ENCODE measurements around the gene CD74. TPM values are rescaled to one million over a fixed set of nuclear protein-coding genes. Genes with fewer than 3 reads are reported as not detected.
"Not testable (repeated sequence)": the region's sequence is repeated elsewhere in the genome, so short reads cannot be mapped to it uniquely, and the experiment has no call there.

The CD74 gene
- polyA plus RNA-seq, 2 donors, result 111 to 256 TPM

DNA sequence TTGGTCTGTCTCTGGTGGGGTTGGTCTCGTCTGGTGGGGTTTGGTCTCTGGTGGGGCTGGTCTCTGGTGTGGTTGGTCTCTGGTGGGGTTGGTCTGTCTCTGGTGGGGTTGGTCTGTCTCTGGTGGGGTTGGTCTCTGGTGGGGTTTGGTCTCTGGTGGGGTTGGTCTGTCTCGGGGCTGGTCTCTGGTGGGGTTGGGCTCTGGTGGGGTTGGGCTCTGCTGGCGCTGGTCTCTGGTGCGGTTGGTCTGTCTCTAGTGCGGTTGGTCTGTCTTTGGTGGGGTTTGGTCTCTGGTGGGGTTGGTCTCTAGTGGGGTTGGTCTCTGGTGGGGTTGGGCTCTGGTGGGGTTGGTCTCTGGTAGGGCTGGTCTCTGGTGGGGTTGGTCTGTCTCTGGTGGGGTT is 16.3 kb upstream of the CD74 start:
- no peaks in the 10 kb centered on the region for H3K27me3 ChIP-seq (ENCODE audit: control insufficient read depth in 1 of 2, insufficient read depth in 2 of 2, low read length in 2 of 2)
- WGBS, 2 donors, result 91 to 94% methylated on average over 5 of the region's 5 CpGs
- no peak overlapping the region for H3K27ac ChIP-seq (ENCODE audit: low read depth in 2 of 2, low read length in 1 of 2)
- no peaks in the 10 kb centered on the region for H3K36me3 ChIP-seq (ENCODE audit: control insufficient read depth in 2 of 2, insufficient read depth in 2 of 2, low read length in 1 of 2)
- no peaks in the 10 kb centered on the region for H3K9me3 ChIP-seq (ENCODE audit: control insufficient read depth in 2 of 2, insufficient read depth in 1 of 2, low read depth in 1 of 2, low read length in 1 of 2)
- peaks cover 0 to 5% of the 10 kb centered on the region in 2 donors for H3K4me1 ChIP-seq (ENCODE audit: control insufficient read depth in 2 of 2, insufficient read depth in 2 of 2, low read length in 1 of 2)
- H3K4me3 ChIP-seq (ENCODE audit: low read depth in 1 of 2, low read length in 2 of 2), result no peak overlapping the region

DNA sequence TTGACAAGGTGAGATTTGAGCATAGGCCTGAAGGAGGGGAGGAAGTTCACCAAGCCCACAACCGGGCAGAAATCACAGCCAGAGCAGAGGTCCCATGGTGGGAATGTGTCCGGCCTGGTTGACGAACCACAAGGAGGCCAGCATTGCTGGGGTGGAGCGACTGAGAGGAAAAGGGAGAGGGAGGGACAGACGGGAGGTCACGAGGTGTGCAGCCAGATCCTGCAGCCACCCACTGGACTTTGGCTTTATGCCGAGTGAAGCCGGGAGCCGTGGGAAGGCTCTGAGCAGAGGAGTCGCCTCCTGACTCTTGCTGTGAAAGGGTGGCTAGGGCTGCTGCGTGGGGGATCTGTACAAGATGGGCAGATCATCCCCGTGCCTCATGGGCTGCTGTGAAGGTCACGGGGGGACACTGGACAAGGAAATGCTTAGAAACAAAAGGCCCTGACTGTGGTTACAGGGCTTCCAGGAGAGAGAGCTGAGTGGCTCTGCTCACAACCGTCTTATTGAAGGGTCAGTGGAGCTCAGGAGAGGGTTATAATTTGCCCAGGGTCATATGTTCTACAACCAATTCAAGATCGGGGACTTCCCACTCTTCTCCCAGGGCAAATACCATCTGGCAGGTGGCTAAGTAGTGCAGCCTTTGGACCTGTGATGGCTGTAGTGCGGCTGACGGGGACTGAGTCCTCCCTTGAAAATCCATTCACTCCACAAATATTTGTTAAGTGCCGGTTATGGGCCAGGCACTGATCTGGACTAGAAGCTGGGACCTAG is 15.6 kb upstream of the CD74 start:
- no peaks in the 10 kb centered on the region for H3K36me3 ChIP-seq (ENCODE audit: control insufficient read depth in 2 of 2, insufficient read depth in 2 of 2, low read length in 1 of 2)
- WGBS, 2 donors, result 51 to 71% methylated on average over 18 of the region's 18 CpGs
- H3K4me3 ChIP-seq (ENCODE audit: low read depth in 1 of 2, low read length in 2 of 2), result no peak overlapping the region
- H3K27ac ChIP-seq (ENCODE audit: low read depth in 2 of 2, low read length in 1 of 2), result no peak overlapping the region
- no peaks in the 10 kb centered on the region for H3K9me3 ChIP-seq (ENCODE audit: control insufficient read depth in 2 of 2, insufficient read depth in 1 of 2, low read depth in 1 of 2, low read length in 1 of 2)
- H3K27me3 ChIP-seq (ENCODE audit: control insufficient read depth in 1 of 2, insufficient read depth in 2 of 2, low read length in 2 of 2), result no peaks in the 10 kb centered on the region
- H3K4me1 ChIP-seq (ENCODE audit: control insufficient read depth in 2 of 2, insufficient read depth in 2 of 2, low read length in 1 of 2), result peaks cover 0 to 5% of the 10 kb centered on the region in 2 donors

DNA sequence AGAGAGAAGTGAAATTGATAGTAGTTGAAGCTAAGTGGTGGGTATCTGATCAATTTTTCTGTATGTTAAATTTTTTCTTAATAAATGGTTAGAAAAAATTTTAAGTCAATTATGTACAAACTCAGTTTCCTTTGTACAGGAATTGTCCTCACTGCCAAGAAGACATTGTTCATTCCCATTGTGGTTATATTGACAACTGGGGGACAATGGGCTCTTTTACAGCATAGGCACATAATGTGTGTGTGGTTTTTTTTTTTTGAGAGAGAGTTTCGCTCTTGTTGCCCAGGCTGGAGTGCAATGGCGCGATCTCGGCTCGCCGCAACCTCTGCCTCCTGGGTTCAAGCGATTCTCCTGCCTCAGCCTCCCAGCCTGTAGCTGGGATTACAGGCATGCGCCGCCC is 13.5 kb upstream of the CD74 start:
- not testable (repeated sequence) for H3K27ac ChIP-seq (ENCODE audit: low read depth in 2 of 2, low read length in 1 of 2); H3K4me3 ChIP-seq (ENCODE audit: low read depth in 1 of 2, low read length in 2 of 2); H3K27me3 ChIP-seq (ENCODE audit: control insufficient read depth in 1 of 2, insufficient read depth in 2 of 2, low read length in 2 of 2); H3K9me3 ChIP-seq (ENCODE audit: control insufficient read depth in 2 of 2, insufficient read depth in 1 of 2, low read depth in 1 of 2, low read length in 1 of 2); H3K36me3 ChIP-seq (ENCODE audit: control insufficient read depth in 2 of 2, insufficient read depth in 2 of 2, low read length in 1 of 2); H3K4me1 ChIP-seq (ENCODE audit: control insufficient read depth in 2 of 2, insufficient read depth in 2 of 2, low read length in 1 of 2)
- 93 to 95% methylated on average over 9 of the region's 9 CpGs for WGBS, 2 donors

DNA sequence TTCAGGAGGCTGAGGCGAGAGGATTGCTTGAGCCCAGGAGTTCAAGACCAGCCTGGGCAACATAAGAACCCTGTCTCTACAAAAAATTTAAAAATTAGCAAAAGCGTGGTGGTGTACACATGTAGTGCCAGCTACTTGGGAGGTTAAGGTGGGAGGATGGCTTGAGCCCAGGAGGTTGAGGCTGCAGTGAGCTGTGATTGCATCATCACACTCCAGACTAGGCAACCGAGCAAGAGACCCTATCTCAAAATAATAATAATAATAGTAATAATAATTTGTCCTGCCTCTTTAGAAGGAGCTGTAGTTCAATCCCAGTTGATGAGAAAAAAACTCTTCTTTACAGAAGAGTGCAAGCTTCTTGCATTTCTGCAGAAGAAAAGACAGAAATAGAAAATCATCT is 10.0 kb upstream of the CD74 start:
- Histone ChIP-seq H3K27me3 (ENCODE audit: control insufficient read depth in 1 of 2, insufficient read depth in 2 of 2, low read length in 2 of 2) (no peaks in the 10 kb centered on the region), H3K27ac (ENCODE audit: low read depth in 2 of 2, low read length in 1 of 2) (no peak overlapping the region)
- 68 to 79% methylated on average over 3 of the region's 3 CpGs for WGBS, 2 donors

DNA sequence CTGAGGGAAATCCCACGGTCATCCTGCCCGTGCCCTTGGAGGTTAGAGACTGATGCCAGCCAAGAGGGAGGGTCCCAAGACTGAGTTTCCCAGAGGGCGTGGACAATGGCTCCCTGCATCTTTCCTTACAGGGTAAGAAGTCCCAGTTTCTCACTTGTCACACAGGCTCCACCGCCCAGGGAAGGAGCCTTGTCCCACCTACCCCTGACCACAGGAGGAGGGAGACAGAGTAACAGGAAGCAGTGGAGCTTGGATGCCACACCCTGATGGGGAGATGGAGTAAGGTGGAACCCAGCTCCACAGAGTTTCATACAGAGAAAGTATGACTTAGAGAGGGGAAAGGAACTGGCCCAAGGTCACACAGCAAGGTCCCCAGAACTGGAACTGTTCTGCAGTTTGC is 9.4 kb upstream of the CD74 start:
- H3K4me1 ChIP-seq (ENCODE audit: control insufficient read depth in 2 of 2, insufficient read depth in 2 of 2, low read length in 1 of 2), result no peaks in the 10 kb centered on the region
- no peaks in the 10 kb centered on the region for H3K9me3 ChIP-seq (ENCODE audit: control insufficient read depth in 2 of 2, insufficient read depth in 1 of 2, low read depth in 1 of 2, low read length in 1 of 2)
- 54 to 63% methylated on average over 4 of the region's 4 CpGs for WGBS, 2 donors
- no peaks in the 10 kb centered on the region for H3K36me3 ChIP-seq (ENCODE audit: control insufficient read depth in 2 of 2, insufficient read depth in 2 of 2, low read length in 1 of 2)
- no peak overlapping the region for H3K27ac ChIP-seq (ENCODE audit: low read depth in 2 of 2, low read length in 1 of 2)
- no peaks in the 10 kb centered on the region for H3K27me3 ChIP-seq (ENCODE audit: control insufficient read depth in 1 of 2, insufficient read depth in 2 of 2, low read length in 2 of 2)
- H3K4me3 ChIP-seq (ENCODE audit: low read depth in 1 of 2, low read length in 2 of 2), result no peak overlapping the region

More for the DNA sequence above, 10.0 kb upstream of the CD74 start:
- no peaks in the 10 kb centered on the region for H3K4me1 ChIP-seq (ENCODE audit: control insufficient read depth in 2 of 2, insufficient read depth in 2 of 2, low read length in 1 of 2)
- no peaks in the 10 kb centered on the region for H3K9me3 ChIP-seq (ENCODE audit: control insufficient read depth in 2 of 2, insufficient read depth in 1 of 2, low read depth in 1 of 2, low read length in 1 of 2)
- H3K36me3 ChIP-seq (ENCODE audit: control insufficient read depth in 2 of 2, insufficient read depth in 2 of 2, low read length in 1 of 2), result no peaks in the 10 kb centered on the region
- H3K4me3 ChIP-seq (ENCODE audit: low read depth in 1 of 2, low read length in 2 of 2), result no peak overlapping the region

DNA sequence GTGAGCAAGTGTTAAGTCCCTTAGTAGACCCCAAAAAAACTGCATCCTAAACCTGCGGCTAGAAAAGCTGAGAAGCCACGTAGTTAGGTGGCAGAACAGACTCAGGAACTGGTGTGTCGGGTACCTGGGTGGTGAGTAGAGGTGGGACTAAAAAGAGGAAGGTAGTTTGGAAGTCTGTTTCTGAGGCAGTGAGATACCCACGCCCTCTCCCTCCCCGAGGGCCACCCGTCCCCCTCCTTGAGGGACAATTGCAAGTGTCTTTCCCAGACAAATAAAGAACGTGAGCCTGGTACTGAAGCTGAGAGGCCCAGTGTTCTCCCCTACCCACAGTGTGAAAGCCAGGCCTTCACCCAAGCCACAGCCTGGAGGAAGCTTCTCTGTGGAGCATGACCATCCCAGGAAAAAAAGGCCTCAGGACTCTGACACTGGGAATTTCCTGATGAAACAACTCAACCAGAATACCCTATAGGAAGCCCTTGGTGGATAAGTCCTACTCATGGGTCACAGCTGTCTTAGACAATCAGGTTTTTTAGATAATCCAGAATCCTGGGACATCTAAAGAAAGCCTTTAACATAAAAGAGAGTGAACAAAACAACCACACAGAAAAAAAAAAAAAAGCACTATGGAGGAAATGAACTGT is 7.0 kb upstream of the CD74 start:
- H3K27me3 ChIP-seq (ENCODE audit: control insufficient read depth in 1 of 2, insufficient read depth in 2 of 2, low read length in 2 of 2), result no peaks in the 10 kb centered on the region
- H3K9me3 ChIP-seq (ENCODE audit: control insufficient read depth in 2 of 2, insufficient read depth in 1 of 2, low read depth in 1 of 2, low read length in 1 of 2), result no peaks in the 10 kb centered on the region
- no peak overlapping the region for H3K27ac ChIP-seq (ENCODE audit: low read depth in 2 of 2, low read length in 1 of 2)
- no peaks in the 10 kb centered on the region for H3K36me3 ChIP-seq (ENCODE audit: control insufficient read depth in 2 of 2, insufficient read depth in 2 of 2, low read length in 1 of 2)
- no peaks in the 10 kb centered on the region for H3K4me1 ChIP-seq (ENCODE audit: control insufficient read depth in 2 of 2, insufficient read depth in 2 of 2, low read length in 1 of 2)
- 75 to 90% methylated on average over 7 of the region's 7 CpGs for whole genome bisulfite sequencing, 2 donors
- H3K4me3 ChIP-seq (ENCODE audit: low read depth in 1 of 2, low read length in 2 of 2), result no peak overlapping the region

DNA sequence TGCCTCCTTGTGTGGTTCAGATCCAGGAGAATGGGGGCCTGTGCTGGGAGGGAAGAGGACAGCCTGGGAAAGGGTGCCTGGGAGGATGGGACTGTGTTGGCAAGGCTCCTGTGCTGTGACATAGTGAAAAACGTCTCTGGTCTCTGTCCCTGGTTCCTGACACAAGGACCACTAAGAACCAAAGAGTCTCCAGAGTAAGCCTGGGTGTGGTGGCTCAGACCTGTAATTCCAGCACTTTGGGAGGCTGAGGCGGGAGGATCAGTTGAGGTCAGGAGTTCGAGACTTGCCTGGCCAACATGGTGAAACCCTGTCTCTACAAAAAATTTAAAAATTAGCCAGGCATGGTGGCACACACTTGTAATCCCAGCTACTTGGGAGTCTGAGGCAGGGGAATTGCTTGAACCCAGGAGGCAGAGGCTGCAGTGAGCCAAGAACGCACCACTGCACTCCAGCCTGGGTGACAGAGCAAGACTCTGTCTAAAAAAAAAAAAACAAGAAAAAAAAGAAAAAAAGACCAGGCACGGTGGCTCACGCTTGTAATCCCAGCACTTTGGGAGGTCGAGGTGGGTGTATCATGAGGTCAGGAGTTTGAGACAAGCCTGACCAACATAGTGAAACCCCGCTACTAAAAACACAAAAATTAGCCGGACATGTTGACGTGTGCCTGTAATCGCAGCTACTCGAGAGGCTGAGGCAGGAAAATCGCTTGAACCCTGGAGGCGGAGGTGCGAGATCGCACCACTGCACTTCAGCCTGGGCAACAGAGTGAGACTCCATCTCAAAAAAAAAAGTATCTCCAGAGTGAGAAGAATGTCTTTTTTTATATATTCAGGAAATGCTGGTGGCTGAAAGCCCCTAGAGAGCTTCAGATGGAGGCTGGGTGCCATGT is 1.4 kb upstream of the CD74 start:
- H3K27me3 ChIP-seq (ENCODE audit: control insufficient read depth in 1 of 2, insufficient read depth in 2 of 2, low read length in 2 of 2); H3K9me3 ChIP-seq (ENCODE audit: control insufficient read depth in 2 of 2, insufficient read depth in 1 of 2, low read depth in 1 of 2, low read length in 1 of 2); H3K36me3 ChIP-seq (ENCODE audit: control insufficient read depth in 2 of 2, insufficient read depth in 2 of 2, low read length in 1 of 2); H3K4me3 ChIP-seq (ENCODE audit: low read depth in 1 of 2, low read length in 2 of 2); H3K4me1 ChIP-seq (ENCODE audit: control insufficient read depth in 2 of 2, insufficient read depth in 2 of 2, low read length in 1 of 2): not testable (repeated sequence)
- 90 to 92% methylated on average over 16 of the region's 16 CpGs for WGBS, 2 donors
- peak overlapping the region in 1 of 2 donors; percentile 14 for H3K27ac ChIP-seq (ENCODE audit: low read depth in 2 of 2, low read length in 1 of 2)

DNA sequence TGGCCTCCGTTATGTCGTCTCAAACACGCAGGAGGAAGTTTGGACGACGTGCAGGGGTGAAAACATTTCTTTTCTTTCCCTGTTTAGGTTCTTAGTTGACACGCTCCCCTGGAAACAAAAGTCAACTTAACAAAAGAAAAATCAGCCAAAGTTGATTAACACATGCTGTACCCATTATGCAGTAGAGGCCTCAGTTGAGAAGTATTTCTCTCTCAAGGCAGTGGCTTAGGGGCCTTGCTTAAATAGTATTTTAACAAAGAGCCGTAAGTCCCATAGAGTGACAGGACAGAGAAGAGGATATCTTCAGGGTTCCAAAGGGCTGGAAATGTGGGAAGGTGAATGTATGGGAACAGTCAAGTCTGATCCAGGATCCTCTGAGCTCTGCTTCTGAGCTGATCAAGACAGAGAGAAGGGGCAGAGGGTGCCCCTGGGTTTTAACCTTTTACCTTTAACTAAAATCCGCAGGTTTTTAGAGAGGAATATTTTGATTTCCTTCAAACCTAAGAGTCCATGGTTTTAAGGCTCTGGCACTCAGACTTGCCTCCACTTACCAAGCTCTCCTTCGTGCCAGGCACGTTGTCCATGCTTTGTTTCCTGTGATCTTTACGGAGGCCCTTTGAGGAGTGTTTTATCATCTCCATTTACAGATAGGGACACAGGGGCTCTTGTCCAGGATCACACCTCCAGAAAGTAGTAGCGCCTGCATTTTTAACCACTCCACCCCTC is 629 bp upstream of the CD74 start:
- peak overlapping the region; percentile 52 to 53 for H3K4me3 ChIP-seq (ENCODE audit: low read depth in 1 of 2, low read length in 2 of 2)
- no peaks in the 10 kb centered on the region for H3K36me3 ChIP-seq (ENCODE audit: control insufficient read depth in 2 of 2, insufficient read depth in 2 of 2, low read length in 1 of 2)

More for the DNA sequence above, 629 bp upstream of the CD74 start:
- Histone ChIP-seq H3K4me1 (ENCODE audit: control insufficient read depth in 2 of 2, insufficient read depth in 2 of 2, low read length in 1 of 2) (peaks cover under 1 to 6% of the 10 kb centered on the region in 2 donors), H3K9me3 (ENCODE audit: control insufficient read depth in 2 of 2, insufficient read depth in 1 of 2, low read depth in 1 of 2, low read length in 1 of 2) (no peaks in the 10 kb centered on the region), H3K27ac (ENCODE audit: low read depth in 2 of 2, low read length in 1 of 2) (peak overlapping the region; percentile 71 to 85), H3K27me3 (ENCODE audit: control insufficient read depth in 1 of 2, insufficient read depth in 2 of 2, low read length in 2 of 2) (no peaks in the 10 kb centered on the region)
- 58 to 61% methylated on average over 12 of the region's 12 CpGs for WGBS, 2 donors

All from esophagus (tissue), 2 donors.